HepG2 (cell line): ENCODE data around the gene ALDOA. TPM values are rescaled to one million over a fixed set of nuclear protein-coding genes. Genes with fewer than 3 reads are reported as not detected.

Experiments
- AKAP8 ChIP-seq: sonication (generic); formaldehyde crosslinking; IDR thresholded peaks from 2 replicates; pipeline ENCODE4 v1.5.1; 2020; ENCODE audit warnings: mild to moderate bottlenecking, missing genetic modification reagents
- GZF1 ChIP-seq: sonication (generic); formaldehyde crosslinking; IDR thresholded peaks from 2 replicates; pipeline ENCODE4 v1.5.1; 2020; ENCODE audit warnings: mild to moderate bottlenecking, missing genetic modification reagents
- MIXL1 ChIP-seq: IDR thresholded peaks from 2 replicates; pipeline ENCODE4 v1.6.1; 2016
- SKIL ChIP-seq: sonication (generic); formaldehyde crosslinking; IDR thresholded peaks from 2 replicates; pipeline ENCODE4 v1.8.0; 2022; ENCODE audit warnings: missing genetic modification reagents, mild to moderate bottlenecking, moderate library complexity, borderline replicate concordance
- SP5 ChIP-seq: IDR thresholded peaks from 2 replicates; pipeline ENCODE4 v1.6.1; 2016; ENCODE audit warnings: low read depth, borderline replicate concordance
- TMF1 ChIP-seq: sonication (generic); formaldehyde crosslinking; IDR thresholded peaks from 2 replicates; pipeline ENCODE4 v1.8.1; 2022; ENCODE audit warnings: low read depth, missing genetic modification reagents
- U2AF2 ChIP-seq: fragments of 200-400 bp; formaldehyde crosslinking; IDR thresholded peaks from 2 replicates; pipeline ENCODE4 v1.6.1; 2017; ENCODE audit warnings: low read depth, mild to moderate bottlenecking, low read length
- ZBTB20 ChIP-seq: sonication (generic); formaldehyde crosslinking; IDR thresholded peaks from 2 replicates; pipeline ENCODE4 v1.8.1; 2023; ENCODE audit warnings: missing genetic modification reagents, low read depth, mild to moderate bottlenecking, borderline replicate concordance
- ZEB1 ChIP-seq: IDR thresholded peaks from 2 replicates; pipeline ENCODE4 v1.6.1; 2012; ENCODE audit warnings: mild to moderate bottlenecking, low read depth, inconsistent platforms; ENCODE audit not compliant: insufficient replicate concordance
- ZFP36L1 ChIP-seq: sonication (generic); formaldehyde crosslinking; IDR thresholded peaks from 2 replicates; pipeline ENCODE4 v1.8.0; 2022; ENCODE audit warnings: mild to moderate bottlenecking, missing genetic modification reagents, moderate library complexity
- ZNF143 ChIP-seq: sonication (generic); formaldehyde crosslinking; IDR thresholded peaks from 2 replicates; pipeline ENCODE4 v1.4.0; 2020; ENCODE audit warnings: missing genetic modification reagents
- ZNF550 ChIP-seq: sonication (generic); formaldehyde crosslinking; IDR thresholded peaks from 2 replicates; pipeline ENCODE4 v1.4.0; 2020; ENCODE audit warnings: mild to moderate bottlenecking, missing genetic modification reagents, borderline replicate concordance
- ZNF619 ChIP-seq: sonication (generic); formaldehyde crosslinking; IDR thresholded peaks from 2 replicates; pipeline ENCODE4 v1.4.0; 2020; ENCODE audit warnings: mild to moderate bottlenecking, missing genetic modification reagents
- ZNF652 ChIP-seq: IDR thresholded peaks from 2 replicates; pipeline ENCODE4 v1.6.1; 2016; ENCODE audit warnings: low read depth, borderline replicate concordance
- ZNF670 ChIP-seq: sonication (generic); formaldehyde crosslinking; IDR thresholded peaks from 2 replicates; pipeline ENCODE4 v1.8.0; 2022; ENCODE audit warnings: mild to moderate bottlenecking, missing genetic modification reagents, borderline replicate concordance
- ZNF878 ChIP-seq: sonication (generic); formaldehyde crosslinking; IDR thresholded peaks from 2 replicates; pipeline ENCODE4 v1.8.1; 2023; ENCODE audit warnings: mild to moderate bottlenecking, missing genetic modification reagents, moderate library complexity
- ZSCAN29 ChIP-seq: sonication (generic); formaldehyde crosslinking; conservative IDR thresholded peaks from 2 replicates; pipeline ENCODE4 v1.4.0; 2020; ENCODE audit warnings: mild to moderate bottlenecking, missing genetic modification reagents
- polyA plus RNA-seq, 8 experiments: library from polyadenylated mRNA; depleted of rRNA in 3 of 8; stranded (reverse) in 7 of 8; unstranded in 1 of 8; fragments of >200 nt; fragmentation: Illumina TruSeq in 4 of 8; extraction: Trizol in 4 of 8; gene quantifications; 2 replicates each; pipeline versions ENCODE4 v1.2.1 to v1.2.3, GENCODE V29; 2011 to 2016; ENCODE audit warnings: low read depth in 4 of 8, missing spikeins in 1 of 8, mixed read lengths in 1 of 8; ENCODE audit not compliant: insufficient read depth in 1 of 8
- total RNA-seq, 5 experiments: library from RNA; depleted of rRNA; stranded (reverse); fragments of >200 nt; fragmentation: Illumina TruSeq; extraction: Trizol; gene quantifications; 2 replicates each; pipeline ENCODE4 v1.2.3, GENCODE V29; 2016; ENCODE audit warnings: low read depth in 1 of 5
- TF ChIP-seq, protein P1 (sequence below): sonication (generic); formaldehyde crosslinking; conservative IDR thresholded peaks from 2 replicates; pipeline ENCODE4 v1.8.0; 2022; ENCODE audit warnings: missing genetic modification reagents
- TF ChIP-seq, protein P2 (sequence below): sonication (generic); formaldehyde crosslinking; IDR thresholded peaks from 2 replicates; pipeline ENCODE4 v1.4.0; 2020; ENCODE audit warnings: missing genetic modification reagents
- TF ChIP-seq, protein P3 (sequence below): sonication (generic); formaldehyde crosslinking; IDR thresholded peaks from 2 replicates; pipeline ENCODE4 v1.5.0; 2020; ENCODE audit warnings: mild to moderate bottlenecking, missing genetic modification reagents, borderline replicate concordance

Gene ALDOA
- total and polyA plus RNA-seq, 2 of the 13 experiments (the other 11 are each of a cell fraction or from before 2014, with no cell fraction given), result 925 to 1,884 TPM

- peak; percentile 87; the same call in 1 of the 2 replicates for TF ChIP-seq ZNF670 (CRISPR knock-in tag)
- peak; percentile 99 for TF ChIP-seq TMF1 (CRISPR knock-in tag)
- no peak for TF ChIP-seq ZNF550 (CRISPR knock-in tag)
- peak; percentile 84 for TF ChIP-seq ZSCAN29 (CRISPR knock-in tag)
- no peak for TF ChIP-seq ZNF652 (CRISPR knock-in tag)
- TF ChIP-seq, protein P1, sequence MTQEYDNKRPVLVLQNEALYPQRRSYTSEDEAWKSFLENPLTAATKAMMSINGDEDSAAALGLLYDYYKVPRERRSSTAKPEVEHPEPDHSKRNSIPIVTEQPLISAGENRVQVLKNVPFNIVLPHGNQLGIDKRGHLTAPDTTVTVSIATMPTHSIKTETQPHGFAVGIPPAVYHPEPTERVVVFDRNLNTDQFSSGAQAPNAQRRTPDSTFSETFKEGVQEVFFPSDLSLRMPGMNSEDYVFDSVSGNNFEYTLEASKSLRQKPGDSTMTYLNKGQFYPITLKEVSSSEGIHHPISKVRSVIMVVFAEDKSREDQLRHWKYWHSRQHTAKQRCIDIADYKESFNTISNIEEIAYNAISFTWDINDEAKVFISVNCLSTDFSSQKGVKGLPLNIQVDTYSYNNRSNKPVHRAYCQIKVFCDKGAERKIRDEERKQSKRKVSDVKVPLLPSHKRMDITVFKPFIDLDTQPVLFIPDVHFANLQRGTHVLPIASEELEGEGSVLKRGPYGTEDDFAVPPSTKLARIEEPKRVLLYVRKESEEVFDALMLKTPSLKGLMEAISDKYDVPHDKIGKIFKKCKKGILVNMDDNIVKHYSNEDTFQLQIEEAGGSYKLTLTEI (CRISPR knock-in tag), result no peak
- TF ChIP-seq SP5, result peak; percentile 95
- peak; percentile 78; the same call in 1 of the 2 replicates for TF ChIP-seq ZNF619 (CRISPR knock-in tag)
- TF ChIP-seq ZEB1, result peak; percentile 45
- TF ChIP-seq MIXL1 (CRISPR knock-in tag), result peak; percentile 56; the same call in 1 of the 2 replicates
- TF ChIP-seq, protein P2, sequence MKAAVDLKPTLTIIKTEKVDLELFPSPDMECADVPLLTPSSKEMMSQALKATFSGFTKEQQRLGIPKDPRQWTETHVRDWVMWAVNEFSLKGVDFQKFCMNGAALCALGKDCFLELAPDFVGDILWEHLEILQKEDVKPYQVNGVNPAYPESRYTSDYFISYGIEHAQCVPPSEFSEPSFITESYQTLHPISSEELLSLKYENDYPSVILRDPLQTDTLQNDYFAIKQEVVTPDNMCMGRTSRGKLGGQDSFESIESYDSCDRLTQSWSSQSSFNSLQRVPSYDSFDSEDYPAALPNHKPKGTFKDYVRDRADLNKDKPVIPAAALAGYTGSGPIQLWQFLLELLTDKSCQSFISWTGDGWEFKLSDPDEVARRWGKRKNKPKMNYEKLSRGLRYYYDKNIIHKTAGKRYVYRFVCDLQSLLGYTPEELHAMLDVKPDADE, result 0 out of 2 replicates have a peak, but pooled peaks have one; percentile 71
- peak; percentile 58; the same call in 1 of the 2 replicates for TF ChIP-seq ZNF143 (CRISPR knock-in tag)
- peak; percentile 86; the same call in 1 of the 2 replicates for TF ChIP-seq AKAP8 (CRISPR knock-in tag)
- TF ChIP-seq SKIL, result peak; percentile 58; the same call in 1 of the 2 replicates
- TF ChIP-seq ZFP36L1, result peak; percentile 89
- TF ChIP-seq U2AF2, result no peak
- TF ChIP-seq GZF1, result no peak
- peak; percentile 81 for TF ChIP-seq ZBTB20
- TF ChIP-seq, protein P3, sequence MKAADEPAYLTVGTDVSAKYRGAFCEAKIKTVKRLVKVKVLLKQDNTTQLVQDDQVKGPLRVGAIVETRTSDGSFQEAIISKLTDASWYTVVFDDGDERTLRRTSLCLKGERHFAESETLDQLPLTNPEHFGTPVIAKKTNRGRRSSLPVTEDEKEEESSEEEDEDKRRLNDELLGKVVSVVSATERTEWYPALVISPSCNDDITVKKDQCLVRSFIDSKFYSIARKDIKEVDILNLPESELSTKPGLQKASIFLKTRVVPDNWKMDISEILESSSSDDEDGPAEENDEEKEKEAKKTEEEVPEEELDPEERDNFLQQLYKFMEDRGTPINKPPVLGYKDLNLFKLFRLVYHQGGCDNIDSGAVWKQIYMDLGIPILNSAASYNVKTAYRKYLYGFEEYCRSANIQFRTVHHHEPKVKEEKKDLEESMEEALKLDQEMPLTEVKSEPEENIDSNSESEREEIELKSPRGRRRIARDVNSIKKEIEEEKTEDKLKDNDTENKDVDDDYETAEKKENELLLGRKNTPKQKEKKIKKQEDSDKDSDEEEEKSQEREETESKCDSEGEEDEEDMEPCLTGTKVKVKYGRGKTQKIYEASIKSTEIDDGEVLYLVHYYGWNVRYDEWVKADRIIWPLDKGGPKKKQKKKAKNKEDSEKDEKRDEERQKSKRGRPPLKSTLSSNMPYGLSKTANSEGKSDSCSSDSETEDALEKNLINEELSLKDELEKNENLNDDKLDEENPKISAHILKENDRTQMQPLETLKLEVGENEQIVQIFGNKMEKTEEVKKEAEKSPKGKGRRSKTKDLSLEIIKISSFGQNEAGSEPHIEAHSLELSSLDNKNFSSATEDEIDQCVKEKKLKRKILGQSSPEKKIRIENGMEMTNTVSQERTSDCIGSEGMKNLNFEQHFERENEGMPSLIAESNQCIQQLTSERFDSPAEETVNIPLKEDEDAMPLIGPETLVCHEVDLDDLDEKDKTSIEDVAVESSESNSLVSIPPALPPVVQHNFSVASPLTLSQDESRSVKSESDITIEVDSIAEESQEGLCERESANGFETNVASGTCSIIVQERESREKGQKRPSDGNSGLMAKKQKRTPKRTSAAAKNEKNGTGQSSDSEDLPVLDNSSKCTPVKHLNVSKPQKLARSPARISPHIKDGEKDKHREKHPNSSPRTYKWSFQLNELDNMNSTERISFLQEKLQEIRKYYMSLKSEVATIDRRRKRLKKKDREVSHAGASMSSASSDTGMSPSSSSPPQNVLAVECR (CRISPR knock-in tag), result peak; percentile 99
- TF ChIP-seq ZNF878 (CRISPR knock-in tag), result 0 out of 2 replicates have a peak, but pooled peaks have one; percentile 55
These were observed 12.7 kb upstream of the ALDOA start (continued) for GRCh38 chr16:30052671-30053372.
